Endothelial cell of umbilical vein (primary cell): Measurements from ENCODE around the gene KCNH4. TPM values are rescaled to one million over a fixed set of nuclear protein-coding genes. Genes with fewer than 3 reads are reported as not detected.

Experiments
- BruUV-seq: library from RNA; stranded (reverse); fragments of 400-500 nt; replicated peaks from 2 replicates; lab custom pipeline; 2021; lab: Mats Ljungman, UMichigan
- CTCF ChIA-PET: fragments of 300-600, 350-600 bp; sonication (Branson Sonifier 250); formaldehyde crosslinking; loops from one replicate; lab custom pipeline; 2021; ENCODE audit warnings: antibody characterized with exemption, inconsistent platforms; lab: Charles Lee
- POLR2A ChIA-PET: fragments of 300-600, 350-600 bp; sonication (Branson Sonifier 250); formaldehyde crosslinking; loops from one replicate; lab custom pipeline; 2021; ENCODE audit warnings: antibody characterized with exemption, inconsistent platforms; lab: Charles Lee
- DNase-seq: peaks from one replicate; pipeline ENCODE4 v3.0.0-alpha.2; 2011; ENCODE audit warnings: low read depth, low spot score
- FAIRE-seq: peaks from 2 replicates; lab custom pipeline; 2011; peaks lifted over from hg19 to GRCh38; lab: Jason Lieb, UNC
- H2AFZ ChIP-seq: 2 replicates; pipeline ENCODE4 v1.6.0; 2012; ENCODE audit warnings: low read depth, low read length, control low read depth, inconsistent platforms
- H3K27ac ChIP-seq: 2 replicates; pipeline ENCODE4 v1.5.1; 2011; ENCODE audit warnings: low read depth, mild to moderate bottlenecking, control low read depth, low read length, moderate library complexity; ENCODE audit not compliant: insufficient read depth
- H3K27me3 ChIP-seq, 2 experiments: 2 replicates each; pipeline versions ENCODE4 v1.6.0 to v1.6.1; 2011; ENCODE audit warnings: low read length in 2 of 2, mixed read lengths in 1 of 2; ENCODE audit not compliant: control insufficient read depth in 2 of 2, insufficient read depth in 2 of 2
- H3K36me3 ChIP-seq, 2 experiments: 2 replicates in 1 of 2; 3 replicates in 1 of 2; pipeline ENCODE4 v1.5.1; 2011; ENCODE audit warnings: low read length in 2 of 2, mild to moderate bottlenecking in 1 of 2, moderate library complexity in 1 of 2; ENCODE audit not compliant: control insufficient read depth in 2 of 2, insufficient read depth in 2 of 2; ENCODE audit errors: extremely low read depth in 1 of 2
- H3K4me1 ChIP-seq: 3 replicates; pipeline ENCODE4 v1.5.1; 2011; ENCODE audit warnings: mild to moderate bottlenecking, low read length; ENCODE audit not compliant: control insufficient read depth, insufficient read depth; ENCODE audit errors: extremely low read depth
- H3K4me2 ChIP-seq: 2 replicates; pipeline ENCODE4 v1.6.1; 2011; ENCODE audit warnings: low read length, control low read depth, mixed read lengths; ENCODE audit not compliant: insufficient read depth
- H3K4me3 ChIP-seq, 3 experiments: fragments of 200-600 bp in 1 of 3; sonication (generic), shearing (Covaris generic) in 1 of 3; replicated peaks in 1 of 3; 2 replicates each; pipeline ENCODE4 v1.5.1; 2011 to 2016; ENCODE audit warnings: control low read depth in 3 of 3, low read length in 3 of 3, mild to moderate bottlenecking in 2 of 3, inconsistent platforms in 1 of 3, low read depth in 1 of 3, moderate library complexity in 1 of 3; ENCODE audit not compliant: insufficient read depth in 1 of 3
- H3K79me2 ChIP-seq: 2 replicates; pipeline ENCODE4 v1.6.0; 2012; ENCODE audit warnings: low read length, inconsistent platforms; ENCODE audit not compliant: control insufficient read depth, insufficient read depth
- H3K9ac ChIP-seq: replicated peaks from 2 replicates; pipeline ENCODE3; 2011; ENCODE audit warnings: low read length, control low read depth; ENCODE audit not compliant: insufficient read depth; ENCODE audit errors: extremely low read depth
- H3K9me1 ChIP-seq: replicated peaks from 3 replicates; pipeline ENCODE4 v1.6.0; 2011; ENCODE audit warnings: mild to moderate bottlenecking, low read length; ENCODE audit not compliant: control insufficient read depth, insufficient read depth; ENCODE audit errors: extremely low read depth
- H3K9me3 ChIP-seq: replicated peaks from 2 replicates; pipeline ENCODE4 v1.5.1; 2012; ENCODE audit warnings: low read length, inconsistent platforms; ENCODE audit not compliant: control insufficient read depth, insufficient read depth
- H4K20me1 ChIP-seq: replicated peaks from 2 replicates; pipeline ENCODE3; 2011; ENCODE audit warnings: mild to moderate bottlenecking, low read length; ENCODE audit not compliant: control insufficient read depth, insufficient read depth; ENCODE audit errors: extremely low read depth
- CTCF ChIP-seq, 2 donors: IDR thresholded peaks; 1 replicate in 1 of 2; 2 replicates in 1 of 2; pipeline ENCODE4 v1.5.1; 2011; ENCODE audit warnings: low read length in 2 of 2, mild to moderate bottlenecking in 2 of 2, moderate library complexity in 2 of 2, control low read depth in 1 of 2, inconsistent platforms in 1 of 2, low read depth in 1 of 2; ENCODE audit not compliant: insufficient read depth in 1 of 2; ENCODE audit errors: extremely low read depth in 1 of 2
- EZH2 ChIP-seq: IDR thresholded peaks from 2 replicates; pipeline ENCODE4 v1.6.1; 2012; ENCODE audit warnings: borderline replicate concordance, low read depth, mild to moderate bottlenecking, moderate library complexity, low read length, inconsistent platforms; ENCODE audit not compliant: severe bottlenecking
- FOS ChIP-seq: IDR thresholded peaks from 2 replicates; pipeline ENCODE4 v1.6.1; 2011; ENCODE audit warnings: mild to moderate bottlenecking, low read length, moderate library complexity, borderline replicate concordance; ENCODE audit not compliant: insufficient read depth
- GATA2 ChIP-seq: IDR thresholded peaks from 2 replicates; pipeline ENCODE4 v1.7.0; 2011; ENCODE audit warnings: low read depth, mild to moderate bottlenecking, moderate library complexity, mixed read lengths, low read length; ENCODE audit not compliant: insufficient read length, insufficient read depth
- JUN ChIP-seq: IDR thresholded peaks from 2 replicates; pipeline ENCODE4 v1.6.1; 2011; ENCODE audit warnings: borderline replicate concordance, low read depth; ENCODE audit not compliant: insufficient read length, insufficient read depth
- MAX ChIP-seq: IDR thresholded peaks from 2 replicates; pipeline ENCODE4 v1.6.1; 2011; ENCODE audit not compliant: insufficient read depth, insufficient read length
- MYC ChIP-seq: IDR thresholded peaks from one replicate; pipeline ENCODE4 v1.6.1; 2011; ENCODE audit warnings: mild to moderate bottlenecking, low read depth, low read length
- POLR2A ChIP-seq: IDR thresholded peaks from 2 replicates; pipeline ENCODE4 v1.6.1; 2012; ENCODE audit warnings: low read depth, mild to moderate bottlenecking, control low read depth, low read length
- POLR2AphosphoS5 ChIP-seq: IDR thresholded peaks from 2 replicates; pipeline ENCODE4 v1.6.1; 2012; ENCODE audit warnings: low read depth, mild to moderate bottlenecking, control low read depth, low read length, moderate library complexity; ENCODE audit not compliant: insufficient read depth
- dilution Hi-C: fragments of 300-500 bp; cut with MboI; formaldehyde crosslinking; loops from one replicate; pipeline ENCODE4 v1.15.0; 2019; ENCODE audit warnings: low sequenced_read_pairs; ENCODE audit not compliant: extremely low pct_ligation_motif_present
- intact Hi-C: fragments of 100-400 bp; cut with micrococcal nuclease; formaldehyde crosslinking; loops from one replicate; pipeline ENCODE4 v1.10.0; 2022
- polyA plus RNA-seq, 4 experiments: library from polyadenylated mRNA; depleted of rRNA in 3 of 4; stranded (reverse) in 3 of 4; unstranded in 1 of 4; fragments of >200 nt; gene quantifications; 2 replicates each; pipeline versions ENCODE4 v1.2.1 to v1.2.3, GENCODE V29; 2011 to 2012; ENCODE audit warnings: missing spikeins in 1 of 4
- total RNA-seq: library from RNA; stranded (reverse); gene quantifications from 2 replicates; pipeline ENCODE4 v1.2.3, GENCODE V29; 2021

Gene KCNH4
- total and polyA plus RNA-seq, 2 donors (not counting 3 experiments of a cell fraction or from before 2014, with no cell fraction given): 0.11 TPM

- intact Hi-C loops (no loop called here), dilution Hi-C loops (no loop called here)
- Histone ChIP-seq H3K27me3 (peaks cover 0 to 6% of the 10 kb centered on the region in 2 experiments), H3K4me2 (no peak overlapping the region), H3K4me3 (no peak overlapping the region), H3K9ac (no peak overlapping the region), H4K20me1 (no peaks in the 10 kb centered on the region), H3K79me2 (no peaks in the 10 kb centered on the region), H2AFZ (no peak overlapping the region), H3K9me3 (no peaks in the 10 kb centered on the region), H3K9me1 (no peaks in the 10 kb centered on the region), H3K27ac (no peak overlapping the region), H3K4me1 (no peaks in the 10 kb centered on the region), H3K36me3 (no peaks in the 10 kb centered on the region)
- ChIA-PET POLR2A (no interaction called here), CTCF (interaction anchor here (1.2 kb wide), 1 partner anchor 48 kb away, joined by 3 read pairs; no protein-coding TSS in a partner anchor)
- no peak for TF ChIP-seq JUN
- TF ChIP-seq POLR2AphosphoS5: no peak
- no peak for TF ChIP-seq MAX
- TF ChIP-seq EZH2: no peak
- no peak for TF ChIP-seq FOS
- no peak for TF ChIP-seq POLR2A
- no peak for TF ChIP-seq MYC
- no peak for TF ChIP-seq CTCF (IDR thresholded peaks at IDR 0.05; ENCODE audit: extremely low read depth in 1 of 2, insufficient read depth in 1 of 2, low read depth in 1 of 2, low read length in 2 of 2)
- TF ChIP-seq GATA2: no peak
- BruUV-seq: no TSS peak
- DNase-seq: no peak
- no peak for FAIRE-seq
Observed at GRCh38 chr17:42174126-42174783, 6.7 kb downstream of the KCNH4 start.
